SJSA1 (cell line): ENCODE measurements around the gene ZNF711. TPM values are rescaled to one million over a fixed set of nuclear protein-coding genes. Genes with fewer than 3 reads are reported as not detected.
"Not testable (repeated sequence)": the region's sequence is repeated elsewhere in the genome, so short reads cannot be mapped to it uniquely, and the experiment has no call there.

Source experiments
- DNase-seq, 2 experiments: peaks; one replicate each; pipeline ENCODE4 v3.0.0-alpha.2; 2015 to 2020; ENCODE audit warnings: low spot score in 2 of 2, low read depth in 1 of 2
- H3K27ac ChIP-seq: fragments of 250-450 bp; sonication (Bioruptor Pico); 2 replicates; pipeline ENCODE4 v1.5.1; 2020; ENCODE audit warnings: mild to moderate bottlenecking, moderate library complexity
- H3K27me3 ChIP-seq: fragments of 250-450 bp; sonication (Bioruptor Pico); replicated peaks from 2 replicates; pipeline ENCODE4 v1.5.1; 2020; ENCODE audit warnings: mild to moderate bottlenecking, moderate library complexity
- H3K36me3 ChIP-seq: fragments of 250-450 bp; sonication (Bioruptor Pico); 2 replicates; pipeline ENCODE4 v1.5.1; 2020; ENCODE audit warnings: mild to moderate bottlenecking
- H3K4me1 ChIP-seq: fragments of 250-450 bp; sonication (Bioruptor Pico); replicated peaks from 2 replicates; pipeline ENCODE4 v1.6.1; 2021; ENCODE audit warnings: mild to moderate bottlenecking
- H3K4me3 ChIP-seq: fragments of 250-450 bp; sonication (Bioruptor Pico); 2 replicates; pipeline ENCODE4 v1.5.1; 2020; ENCODE audit warnings: mild to moderate bottlenecking
- H3K9me3 ChIP-seq: fragments of 250-450 bp; sonication (Bioruptor Pico); replicated peaks from 2 replicates; pipeline ENCODE4 v1.5.1; 2020; ENCODE audit warnings: mild to moderate bottlenecking
- total RNA-seq: library from RNA; depleted of rRNA; stranded (reverse); fragments of >200 nt; shearing (Covaris generic); gene quantifications from 2 replicates; pipeline ENCODE4 v1.2.3, GENCODE V29; 2014; rRNA removed

ZNF711 gene
- total RNA-seq, 1 experiment from 2014 or later: 11.4 TPM

DNA sequence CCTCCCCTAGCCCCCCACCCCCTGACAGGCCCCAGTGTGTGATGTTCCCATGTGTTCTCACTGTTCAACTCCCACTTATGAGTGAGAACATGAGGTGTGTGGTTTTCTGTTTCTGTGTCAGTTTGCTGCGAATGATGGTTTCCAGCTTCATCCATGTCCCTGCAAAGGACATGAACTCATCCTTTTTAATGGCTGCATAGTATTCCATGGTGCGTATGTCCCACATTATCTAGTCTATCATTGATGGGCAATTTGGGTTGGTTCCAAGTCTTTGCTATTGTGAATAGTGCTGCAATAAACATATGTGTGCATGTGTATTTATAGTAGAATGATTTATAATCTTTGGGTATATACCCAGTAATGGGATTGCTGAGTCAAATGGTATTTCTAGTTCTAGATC, 67.6 kb downstream of the ZNF711 start:
- not testable (repeated sequence) for DNase-seq, H3K36me3 ChIP-seq, H3K4me1 ChIP-seq, H3K27ac ChIP-seq, H3K9me3 ChIP-seq, H3K27me3 ChIP-seq, H3K4me3 ChIP-seq

Other genes with a start within 250 kb of the ZNF711 start
- 13.1 and 16.5 TPM in 2 replicates for gene APOOL, start 240.1 kb upstream of the ZNF711 start, total RNA-seq
- 0.18 TPM in 1 of 2 replicates, not detected in the other for gene SATL1, start 212 bp upstream of the ZNF711 start, total RNA-seq
- gene POF1B, start 135.7 kb downstream of the ZNF711 start, total RNA-seq: not detected in 2 replicates